ENCODE results near the gene CLBA1.

DNA sequence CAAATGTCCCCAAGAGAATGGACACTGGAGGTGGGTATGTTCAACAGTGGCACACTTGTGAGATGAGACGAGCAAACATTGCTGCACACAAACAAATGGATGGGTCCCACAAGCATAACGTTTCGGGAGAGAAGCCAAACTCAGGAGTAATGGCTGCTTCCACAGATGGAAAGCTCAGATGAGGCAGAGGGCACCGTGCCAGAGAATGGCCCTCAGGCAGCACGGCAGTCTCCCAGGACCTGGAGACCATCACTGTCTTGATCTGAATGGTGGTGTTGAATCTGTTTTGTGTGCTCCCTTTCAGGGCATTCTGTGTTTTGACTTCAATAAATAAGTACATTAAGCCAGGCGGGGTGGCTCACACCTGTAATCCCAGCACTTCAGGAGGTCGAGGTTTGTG, 43.8 kb downstream of the CLBA1 start:
- TF ChIP-seq, protein P1, sequence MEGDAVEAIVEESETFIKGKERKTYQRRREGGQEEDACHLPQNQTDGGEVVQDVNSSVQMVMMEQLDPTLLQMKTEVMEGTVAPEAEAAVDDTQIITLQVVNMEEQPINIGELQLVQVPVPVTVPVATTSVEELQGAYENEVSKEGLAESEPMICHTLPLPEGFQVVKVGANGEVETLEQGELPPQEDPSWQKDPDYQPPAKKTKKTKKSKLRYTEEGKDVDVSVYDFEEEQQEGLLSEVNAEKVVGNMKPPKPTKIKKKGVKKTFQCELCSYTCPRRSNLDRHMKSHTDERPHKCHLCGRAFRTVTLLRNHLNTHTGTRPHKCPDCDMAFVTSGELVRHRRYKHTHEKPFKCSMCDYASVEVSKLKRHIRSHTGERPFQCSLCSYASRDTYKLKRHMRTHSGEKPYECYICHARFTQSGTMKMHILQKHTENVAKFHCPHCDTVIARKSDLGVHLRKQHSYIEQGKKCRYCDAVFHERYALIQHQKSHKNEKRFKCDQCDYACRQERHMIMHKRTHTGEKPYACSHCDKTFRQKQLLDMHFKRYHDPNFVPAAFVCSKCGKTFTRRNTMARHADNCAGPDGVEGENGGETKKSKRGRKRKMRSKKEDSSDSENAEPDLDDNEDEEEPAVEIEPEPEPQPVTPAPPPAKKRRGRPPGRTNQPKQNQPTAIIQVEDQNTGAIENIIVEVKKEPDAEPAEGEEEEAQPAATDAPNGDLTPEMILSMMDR (IDR thresholded peaks at IDR 0.05): no peak
- no peak for TF ChIP-seq POLR2A (IDR thresholded peaks at IDR 0.05; ENCODE audit: low read length)
